HG03469 (cell line): ENCODE data around the gene SOX14.

Source experiments
- ATAC-seq: cut with Tn5 transposase; IDR thresholded peaks from one replicate; pipeline ENCODE4 v1.9.1; 2021; ENCODE audit warnings: mild to moderate bottlenecking, moderate library complexity, moderate number of reproducible peaks; ENCODE audit not compliant: unreplicated experiment

SOX14 gene

GRCh38 chr3:137767538-137768360, 3.6 kb downstream of the SOX14 start:
- ATAC-seq = no peak

DNA sequence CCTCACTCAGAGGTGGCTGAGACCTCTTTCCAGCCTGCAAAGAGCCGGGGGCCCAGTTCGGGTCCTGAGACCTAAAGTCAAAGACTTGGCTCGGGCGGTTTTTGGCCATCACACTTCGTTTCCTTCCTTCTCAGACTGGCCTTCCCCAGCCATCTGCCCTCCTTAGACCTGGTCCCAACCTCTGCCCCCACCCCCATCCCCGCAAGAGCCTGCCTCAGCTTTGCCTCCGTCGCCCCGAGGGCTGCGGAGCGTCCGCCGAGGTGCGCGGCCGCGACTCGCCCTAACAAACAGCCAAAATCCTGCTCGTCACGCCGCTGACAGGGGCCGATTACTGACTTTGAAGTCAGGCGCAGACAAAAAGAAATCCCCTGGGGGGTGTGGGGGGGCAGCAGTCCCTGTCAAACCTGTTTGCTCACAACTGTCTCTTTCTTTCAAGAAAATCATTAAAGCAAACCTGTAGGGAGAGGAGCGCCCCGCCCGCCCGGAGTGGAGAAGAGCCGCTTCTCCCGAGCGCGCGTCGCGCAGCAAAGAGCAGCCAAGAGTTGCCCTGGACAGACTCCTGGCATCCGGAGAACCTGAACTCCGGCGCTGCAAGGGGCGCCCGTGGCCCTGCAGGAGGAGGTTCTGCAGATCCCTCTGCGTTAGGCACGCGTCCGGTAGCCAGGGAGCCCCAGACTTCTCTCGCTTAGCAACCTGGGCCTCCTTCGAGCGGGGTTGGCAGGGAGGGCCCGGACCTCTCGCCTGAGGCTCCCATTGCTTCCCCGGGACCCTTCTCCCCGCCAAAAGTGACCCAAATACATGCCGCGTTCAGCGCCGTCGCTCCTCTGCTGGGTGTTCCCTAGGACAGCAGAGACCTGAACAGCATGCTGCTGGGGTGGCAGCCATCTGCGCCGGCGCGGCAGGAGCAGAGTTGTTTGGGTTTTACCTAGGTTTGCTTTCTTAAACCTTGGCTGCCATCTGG, 4.5 kb downstream of the SOX14 start:
- ATAC-seq = no peak

DNA sequence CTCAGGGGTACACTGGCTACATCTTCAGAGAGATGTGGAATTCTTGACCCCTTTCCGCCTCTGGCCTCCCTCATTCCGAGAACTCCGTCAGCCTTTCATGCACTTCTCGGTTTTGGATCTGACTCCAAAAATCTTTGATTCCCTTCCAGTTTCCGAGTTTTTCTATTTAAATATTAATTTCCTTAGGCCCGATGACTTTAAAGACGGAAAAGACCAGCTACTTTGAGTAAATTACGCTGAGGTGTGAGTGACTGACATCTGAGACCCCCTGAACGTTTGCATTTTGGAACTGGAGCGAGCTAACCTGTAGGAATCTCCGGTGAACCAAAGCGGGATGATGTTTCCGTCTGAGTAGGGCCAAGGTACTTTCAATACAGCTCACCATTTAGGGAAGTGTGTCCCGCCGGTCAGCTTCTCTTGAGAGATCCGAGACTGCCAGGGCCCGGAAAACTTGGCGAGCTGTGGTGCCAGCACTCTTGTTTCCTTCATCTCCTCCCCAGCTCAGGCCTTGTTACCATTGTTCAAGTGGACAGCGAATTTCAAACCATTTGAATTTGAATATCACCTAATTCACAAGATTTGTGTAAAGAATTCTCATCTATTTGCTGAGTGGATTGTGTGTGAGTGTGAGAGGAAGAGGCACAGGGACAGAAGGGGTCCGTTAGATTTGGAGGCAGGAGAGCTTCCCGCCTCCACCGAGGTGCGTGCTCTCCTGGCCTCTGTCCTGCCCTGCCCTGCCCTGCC, 5.4 kb downstream of the SOX14 start:
- ATAC-seq = no peak

DNA sequence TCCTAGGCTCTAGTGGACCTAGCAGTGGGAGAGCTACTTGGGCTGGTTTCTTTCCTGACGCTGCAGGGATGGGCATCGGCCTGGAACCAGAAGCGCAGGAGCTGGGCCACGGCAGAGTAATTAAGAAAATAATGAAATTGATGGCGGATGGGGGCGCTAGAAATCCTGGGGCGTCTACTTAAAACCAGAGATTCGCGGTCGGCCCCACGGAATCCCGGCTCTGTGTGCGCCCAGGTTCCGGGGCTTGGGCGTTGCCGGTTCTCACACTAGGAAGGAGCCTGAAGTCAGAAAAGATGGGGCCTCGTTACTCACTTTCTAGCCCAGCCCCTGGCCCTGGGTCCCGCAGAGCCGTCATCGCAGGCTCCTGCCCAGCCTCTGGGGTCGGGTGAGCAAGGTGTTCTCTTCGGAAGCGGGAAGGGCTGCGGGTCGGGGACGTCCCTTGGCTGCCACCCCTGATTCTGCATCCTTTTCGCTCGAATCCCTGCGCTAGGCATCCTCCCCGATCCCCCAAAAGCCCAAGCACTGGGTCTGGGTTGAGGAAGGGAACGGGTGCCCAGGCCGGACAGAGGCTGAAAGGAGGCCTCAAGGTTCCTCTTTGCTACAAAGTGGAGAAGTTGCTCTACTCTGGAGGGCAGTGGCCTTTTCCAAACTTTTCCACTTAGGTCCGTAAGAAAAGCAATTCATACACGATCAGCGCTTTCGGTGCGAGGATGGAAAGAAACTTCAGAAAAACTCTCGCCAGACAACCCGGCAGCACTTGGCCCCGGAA, 6.1 kb downstream of the SOX14 start:
- ATAC-seq = no peak

DNA sequence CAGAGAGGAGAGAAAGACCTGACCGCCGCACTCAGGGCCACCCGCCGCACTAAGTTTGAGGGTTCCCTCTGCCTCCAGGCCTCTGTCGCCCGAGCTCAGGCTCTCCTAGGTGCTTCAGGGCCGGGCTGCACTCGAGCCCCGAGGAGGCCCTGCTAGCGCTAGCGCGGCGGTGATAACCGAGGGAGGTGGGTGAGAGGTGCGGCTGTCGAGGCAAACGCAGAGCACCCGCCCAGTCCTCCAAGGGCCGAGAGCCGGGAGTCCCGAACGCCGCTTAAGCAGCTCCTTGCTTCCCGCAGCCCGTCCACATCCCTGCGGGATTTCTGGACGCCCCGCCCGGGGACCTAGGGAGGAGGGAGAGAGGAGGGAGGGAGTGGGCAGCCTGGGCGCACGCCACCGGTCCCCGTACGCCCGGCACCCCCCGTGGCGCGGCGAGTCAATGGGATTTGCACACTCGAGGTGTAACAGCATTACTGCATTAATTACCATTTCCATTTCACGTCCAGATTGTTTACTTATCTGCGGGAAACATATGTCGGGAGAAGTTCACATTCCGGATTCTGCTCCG, 6.8 kb downstream of the SOX14 start:
- ATAC-seq = no peak

DNA sequence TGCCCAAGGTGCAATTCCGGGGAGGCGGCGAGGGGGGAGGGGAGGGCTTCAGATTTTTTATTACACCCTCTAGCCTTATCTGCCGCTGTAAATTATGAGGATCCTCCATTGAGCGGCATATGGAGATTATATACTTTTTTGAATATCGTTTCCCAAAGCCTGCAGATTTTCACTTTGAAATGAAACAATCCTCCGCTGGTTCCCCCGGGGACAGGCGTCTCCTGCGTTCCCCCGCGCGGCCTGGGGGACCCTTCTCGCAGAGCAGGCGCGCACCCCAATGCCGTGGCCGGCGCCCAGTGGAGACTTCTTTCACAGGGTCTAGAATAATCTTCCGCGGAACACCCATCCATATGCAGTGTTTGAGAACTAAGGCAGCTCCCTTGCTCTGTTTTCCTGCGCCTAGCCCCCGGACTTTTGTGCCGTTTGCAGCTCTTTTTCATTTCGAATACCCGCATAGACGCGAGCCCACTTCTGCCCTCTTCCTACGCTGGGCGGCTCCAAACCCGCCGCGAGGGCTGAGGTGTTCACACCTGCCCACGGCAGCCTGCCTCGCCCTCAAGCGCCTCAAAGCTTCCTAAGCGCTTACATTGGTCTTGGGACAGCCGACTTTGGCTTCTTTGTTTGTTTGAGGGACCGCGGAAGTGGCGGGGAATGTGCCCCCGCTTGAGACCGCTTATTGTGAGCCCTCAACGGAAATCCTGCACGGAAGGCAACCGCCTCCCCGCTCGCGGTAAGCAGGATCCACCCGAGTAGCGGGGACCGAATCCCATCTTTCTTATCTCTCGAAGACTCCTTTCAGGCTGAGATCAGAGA, 7.5 kb downstream of the SOX14 start:
- ATAC-seq = no peak

GRCh38 chr3:137772214-137772955, 8.3 kb downstream of the SOX14 start:
- ATAC-seq = no peak

DNA sequence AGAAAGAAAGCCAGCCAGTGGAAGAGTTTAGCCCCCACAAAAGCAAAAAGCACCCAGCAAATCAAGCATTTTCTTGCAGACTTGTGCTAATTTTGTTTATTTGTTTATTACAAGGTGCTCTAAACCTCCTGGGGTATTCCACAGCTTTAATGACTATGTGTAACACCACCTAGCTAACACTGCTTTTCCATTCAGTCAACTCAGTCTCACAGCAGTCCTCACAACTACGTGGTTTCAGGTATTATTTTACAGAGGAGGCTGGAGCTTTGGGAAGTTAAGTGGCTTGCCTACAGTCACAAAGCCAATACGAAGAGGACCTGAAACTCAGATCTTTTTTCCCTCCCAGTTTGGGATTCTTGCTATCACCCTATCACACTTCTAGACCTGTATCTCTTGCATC, 14.8 kb downstream of the SOX14 start:
- no peak for ATAC-seq

GRCh38 chr3:137787529-137787928, 23.4 kb downstream of the SOX14 start:
- ATAC-seq = no peak

GRCh38 chr3:137789236-137789635, 25.1 kb downstream of the SOX14 start:
- ATAC-seq = no peak

GRCh38 chr3:137792626-137793271, 28.6 kb downstream of the SOX14 start:
- ATAC-seq = no peak

- ATAC-seq = no peak
Measured at GRCh38 chr3:137796993-137797392, 32.9 kb downstream of the SOX14 start.

DNA sequence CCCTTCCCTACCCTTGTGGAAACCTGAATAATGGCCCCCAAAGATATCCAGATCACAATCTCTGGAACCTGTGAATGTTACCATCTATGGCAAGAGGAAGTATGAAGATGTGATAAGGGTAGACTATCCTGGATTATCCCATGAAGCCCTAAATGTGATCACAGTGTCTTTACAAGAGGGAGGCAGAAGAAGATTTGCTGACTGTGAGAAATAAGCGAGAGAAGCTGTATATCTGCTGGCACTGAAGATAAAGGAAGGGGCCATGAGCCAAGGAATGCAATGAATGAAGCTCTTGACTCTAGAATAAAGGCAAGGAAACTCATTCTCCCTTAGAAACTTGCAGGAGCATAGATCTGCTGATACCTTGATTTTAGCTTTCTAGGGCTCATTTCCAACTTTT, 39.1 kb downstream of the SOX14 start:
- no peak for ATAC-seq

DNA sequence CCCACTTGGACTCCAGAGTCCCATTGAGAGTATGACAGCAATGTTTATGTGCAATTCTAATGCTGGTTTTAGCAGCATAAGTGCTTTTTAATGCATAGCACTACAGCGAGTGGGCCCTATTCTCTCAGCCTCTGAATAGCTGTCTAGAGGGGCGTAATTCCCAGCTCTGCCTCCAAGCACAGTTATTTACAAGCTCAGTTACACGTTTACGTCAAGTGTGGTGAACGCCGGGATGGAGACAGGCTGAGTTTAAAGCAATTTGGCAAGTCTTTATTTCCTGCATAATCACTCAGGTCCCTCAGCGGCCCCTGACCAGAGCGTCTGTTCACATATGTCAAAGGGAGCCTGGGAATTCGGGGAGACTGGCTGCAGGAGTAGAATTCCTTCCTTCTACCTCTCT, 43.9 kb downstream of the SOX14 start:
- ATAC-seq = no peak

DNA sequence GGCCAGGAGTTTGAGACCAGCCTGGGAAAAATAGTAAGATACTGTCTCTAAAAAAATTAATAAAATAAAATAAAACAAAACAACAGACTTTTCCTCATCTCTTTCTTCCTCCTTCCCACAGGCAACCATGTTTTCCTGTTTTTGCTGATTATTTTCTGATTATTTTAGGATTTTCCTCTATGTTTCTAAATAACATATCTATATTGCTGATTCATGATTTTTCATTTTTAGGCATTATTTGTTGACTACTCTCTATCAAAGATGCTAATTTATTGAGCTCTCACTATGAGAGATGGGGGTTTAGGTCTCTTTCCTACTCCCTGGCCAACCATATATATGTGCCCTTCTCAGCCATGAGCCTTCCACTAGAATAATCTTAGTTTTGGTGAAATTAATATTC, 45.4 kb downstream of the SOX14 start:
- no peak for ATAC-seq

DNA sequence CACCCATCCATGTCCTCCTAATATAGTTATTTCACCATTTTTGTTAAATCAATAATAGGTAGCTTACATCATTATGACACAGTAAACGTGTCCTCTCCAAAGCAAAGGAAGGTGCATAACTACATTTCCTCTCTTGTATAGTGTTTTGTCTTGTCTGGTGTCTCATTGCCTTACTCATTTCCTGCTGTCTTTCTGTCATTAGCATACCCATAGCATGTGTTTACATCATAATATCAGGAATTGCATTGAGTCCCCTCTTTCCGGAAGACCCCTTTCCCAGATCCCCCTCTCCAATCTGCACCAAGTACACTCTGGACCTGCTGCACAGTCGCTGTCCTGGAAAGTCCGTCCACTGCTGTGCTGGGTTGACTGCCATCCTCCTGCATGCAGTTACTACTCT, 47.9 kb downstream of the SOX14 start:
- no peak for ATAC-seq

- no peak for ATAC-seq
Measured at GRCh38 chr3:137815251-137815650, 51.1 kb downstream of the SOX14 start.
